HepG2 (cell line): Measurements from ENCODE around the gene ATG2A. TPM values are rescaled to one million over a fixed set of nuclear protein-coding genes. Genes with fewer than 3 reads are reported as not detected.

Experiments used
- ATAC-seq: fragments of 200-7000 bp; cut with Tn5 transposase; 3 replicates; pipeline ENCODE4 v1.9.1; 2020; ENCODE audit warnings: mild to moderate bottlenecking, moderate library complexity
- BruUV-seq: library from RNA; stranded (reverse); fragments of 400-500 nt; replicated peaks from 2 replicates; lab custom pipeline; 2021; lab: Mats Ljungman, UMichigan
- CTCF ChIA-PET: fragments of 300-600 bp; formaldehyde crosslinking; extraction: SDS; loops from one replicate; lab custom pipeline; 2021; ENCODE audit warnings: low total read pairs, inconsistent platforms, low intra/inter-chr PET ratio; lab: Yijun Ruan, JAX
- POLR2A ChIA-PET: fragments of 350-600 bp; sonication (Branson Sonifier 250); formaldehyde crosslinking; loops from one replicate; lab custom pipeline; 2020; ENCODE audit warnings: antibody characterized with exemption, inconsistent platforms; lab: Yijun Ruan, JAX
- DNase-seq: peaks from one replicate; pipeline ENCODE4 v3.0.0-alpha.2; 2015; ENCODE audit warnings: low spot score
- FAIRE-seq: peaks from 3 replicates; lab custom pipeline; 2011; peaks lifted over from hg19 to GRCh38; lab: Jason Lieb, UNC
- H2AFZ ChIP-seq: one replicate; pipeline ENCODE4 v1.6.1; 2011; ENCODE audit warnings: low read length, inconsistent platforms
- H3K27ac ChIP-seq: fragments of 300-600 bp; 3 replicates; pipeline ENCODE4 v1.8.0; 2011; ENCODE audit warnings: mixed run types, mild to moderate bottlenecking, mixed read lengths, low read length, inconsistent platforms; ENCODE audit not compliant: insufficient read depth; ENCODE audit errors: extremely low read length
- H3K27me3 ChIP-seq, 2 experiments: fragments of 200-600 bp in 1 of 2; 2 replicates in 1 of 2; 3 replicates in 1 of 2; pipeline versions ENCODE4 v1.6.0 to v1.8.0; 2011; ENCODE audit warnings: low read length in 2 of 2, mild to moderate bottlenecking in 2 of 2, moderate library complexity in 2 of 2, inconsistent platforms in 1 of 2; ENCODE audit not compliant: insufficient read depth in 2 of 2, control insufficient read depth in 1 of 2
- H3K36me3 ChIP-seq, 2 experiments: fragments of 200-600 bp in 1 of 2; replicated peaks in 1 of 2; 2 replicates in 1 of 2; 3 replicates in 1 of 2; pipeline versions ENCODE4 v1.5.1 to v1.8.0; 2011; ENCODE audit warnings: low read length in 2 of 2, inconsistent platforms in 1 of 2; ENCODE audit not compliant: insufficient read depth in 2 of 2, control insufficient read depth in 1 of 2
- H3K4me1 ChIP-seq: 2 replicates; pipeline ENCODE4 v1.5.1; 2012; ENCODE audit warnings: low read length, inconsistent platforms; ENCODE audit not compliant: insufficient read depth
- H3K4me2 ChIP-seq: 2 replicates; pipeline ENCODE4 v1.6.0; 2011; ENCODE audit warnings: low read depth, low read length, inconsistent platforms
- H3K4me3 ChIP-seq, 3 experiments: fragments of 200-600 bp in 1 of 3; sonication (generic), shearing (Covaris generic) in 1 of 3; replicated peaks in 1 of 3; 2 replicates each; pipeline ENCODE4 v1.5.1; 2011 to 2016; ENCODE audit warnings: low read length in 3 of 3, inconsistent platforms in 2 of 3, low read depth in 2 of 3, mild to moderate bottlenecking in 2 of 3, control low read depth in 1 of 3, mixed read lengths in 1 of 3; ENCODE audit not compliant: insufficient read depth in 1 of 3
- H3K79me2 ChIP-seq: one replicate; pipeline ENCODE4 v1.6.1; 2011; ENCODE audit warnings: low read length, inconsistent platforms; ENCODE audit not compliant: insufficient read depth
- H3K9ac ChIP-seq: 2 replicates; pipeline ENCODE4 v1.6.0; 2011; ENCODE audit warnings: mild to moderate bottlenecking, low read depth, low read length, inconsistent platforms; ENCODE audit not compliant: insufficient read depth
- H3K9me3 ChIP-seq: 2 replicates; pipeline ENCODE4 v1.5.1; 2012; ENCODE audit warnings: mild to moderate bottlenecking, low read length
- H4K20me1 ChIP-seq: 2 replicates; pipeline ENCODE4 v1.6.0; 2011; ENCODE audit warnings: inconsistent platforms, mild to moderate bottlenecking, low read length, moderate library complexity; ENCODE audit not compliant: insufficient read depth
- HNRNPL ChIP-seq: fragments of 200-400 bp; formaldehyde crosslinking; IDR thresholded peaks from 2 replicates; pipeline ENCODE4 v1.6.1; 2017; ENCODE audit warnings: mild to moderate bottlenecking, low read depth, low read length
- HOXA9 ChIP-seq: sonication (generic); formaldehyde crosslinking; IDR thresholded peaks from 2 replicates; pipeline ENCODE4 v1.8.1; 2022; ENCODE audit warnings: missing genetic modification reagents, mild to moderate bottlenecking, moderate library complexity, borderline replicate concordance
- HOXD1 ChIP-seq: sonication (generic); formaldehyde crosslinking; IDR thresholded peaks from 2 replicates; pipeline ENCODE4 v1.5.0; 2020; ENCODE audit warnings: missing genetic modification reagents
- KDM1A ChIP-seq: IDR thresholded peaks from 2 replicates; pipeline ENCODE4 v1.6.1; 2016; ENCODE audit warnings: missing compliant biosample characterization
- NCOA1 ChIP-seq: sonication (generic); formaldehyde crosslinking; IDR thresholded peaks from 2 replicates; pipeline ENCODE4 v1.9.0; 2021; ENCODE audit warnings: missing genetic modification reagents
- PLRG1 ChIP-seq: fragments of 450-650 bp; conservative IDR thresholded peaks from 2 replicates; pipeline ENCODE4 v1.6.1; 2016
- TBL1XR1 ChIP-seq: fragments of 150-350 bp; IDR thresholded peaks from 2 replicates; pipeline ENCODE4 v1.6.1; 2014; ENCODE audit warnings: borderline replicate concordance, low read length; ENCODE audit not compliant: partially characterized antibody
- TBP ChIP-seq: sonication (generic); formaldehyde crosslinking; IDR thresholded peaks from 2 replicates; pipeline ENCODE4 v1.5.0; 2020; ENCODE audit warnings: missing genetic modification reagents
- ZKSCAN1 ChIP-seq: fragments of 150-350 bp; IDR thresholded peaks from 2 replicates; pipeline ENCODE4 v1.6.1; 2014; ENCODE audit warnings: low read length
- ZNF180 ChIP-seq: sonication (generic); formaldehyde crosslinking; IDR thresholded peaks from 2 replicates; pipeline ENCODE4 v1.4.0; 2020; ENCODE audit warnings: low read depth, missing genetic modification reagents, borderline replicate concordance
- ZNF547 ChIP-seq: sonication (generic); formaldehyde crosslinking; IDR thresholded peaks from 2 replicates; pipeline ENCODE4 v1.5.1; 2020; ENCODE audit warnings: mild to moderate bottlenecking, missing genetic modification reagents
- ZNF629 ChIP-seq: sonication (generic); formaldehyde crosslinking; conservative IDR thresholded peaks from 2 replicates; pipeline ENCODE4 v1.5.0; 2020; ENCODE audit warnings: missing genetic modification reagents
- ZSCAN20 ChIP-seq: sonication (generic); formaldehyde crosslinking; IDR thresholded peaks from 2 replicates; pipeline ENCODE4 v1.4.0; 2020; ENCODE audit warnings: missing genetic modification reagents, mild to moderate bottlenecking, borderline replicate concordance
- WGBS: methylation state at CpG from one replicate; pipeline ENCODE4 v1.1.6; 2017; ENCODE audit warnings: low lambda C conversion rate; 5-methylcytosine and 5-hydroxymethylcytosine counted together
- in situ Hi-C: cut with HindIII; loops from 2 replicates; pipeline ENCODE4 v1.10.0; 2017; ENCODE audit warnings: low pct_unique_long_range_greater_than_20kb; ENCODE audit not compliant: extremely low pct_ligation_motif_present
- intact Hi-C: fragments of 100-400 bp; cut with micrococcal nuclease; formaldehyde crosslinking; loops from one replicate; pipeline ENCODE4 v1.10.0; 2022; ENCODE audit not compliant: unreplicated experiment
- polyA plus RNA-seq, 8 experiments: library from polyadenylated mRNA; depleted of rRNA in 3 of 8; stranded (reverse) in 7 of 8; unstranded in 1 of 8; fragments of >200 nt; fragmentation: Illumina TruSeq in 4 of 8; extraction: Trizol in 4 of 8; gene quantifications; 2 replicates each; pipeline versions ENCODE4 v1.2.1 to v1.2.3, GENCODE V29; 2011 to 2016; ENCODE audit warnings: low read depth in 4 of 8, missing spikeins in 1 of 8, mixed read lengths in 1 of 8; ENCODE audit not compliant: insufficient read depth in 1 of 8
- total RNA-seq, 5 experiments: library from RNA; depleted of rRNA; stranded (reverse); fragments of >200 nt; fragmentation: Illumina TruSeq; extraction: Trizol; gene quantifications; 2 replicates each; pipeline ENCODE4 v1.2.3, GENCODE V29; 2016; ENCODE audit warnings: low read depth in 1 of 5

Gene ATG2A
- total and polyA plus RNA-seq, 2 of the 13 experiments (the other 11 are each of a cell fraction or from before 2014, with no cell fraction given), result 6.7 to 8.0 TPM

DNA sequence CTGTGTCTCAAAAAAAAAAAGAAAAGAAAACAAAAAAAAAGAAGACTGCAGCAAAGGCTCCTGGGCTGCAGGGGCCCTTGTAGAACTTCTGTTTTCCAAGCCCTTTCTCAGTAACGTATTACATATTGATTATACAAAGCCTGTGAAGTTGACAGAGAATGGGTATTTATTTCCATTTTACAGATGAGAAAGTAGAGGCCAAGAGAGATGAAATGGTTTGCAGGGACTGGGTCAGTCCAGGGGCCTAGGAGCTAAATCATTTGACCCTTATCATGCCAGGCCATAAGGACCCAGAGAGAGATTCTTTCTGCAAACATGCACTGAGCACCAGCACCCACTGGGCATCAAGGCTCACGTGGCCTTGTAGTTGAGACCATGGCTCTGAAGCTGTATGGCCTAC lies 11.9 kb upstream of the ATG2A start:
- no peaks in the 10 kb centered on the region for H4K20me1 ChIP-seq
- DNase-seq, result no peak
- FAIRE-seq, result no peak
- no peak overlapping the region for H3K4me2 ChIP-seq
- no peaks in the 10 kb centered on the region for H3K9me3 ChIP-seq
- H3K27ac ChIP-seq, result no peak overlapping the region
- H3K36me3 ChIP-seq, result peaks cover 0 to 1% of the 10 kb centered on the region in 2 experiments; a peak in 1 of 5 replicates
- no TSS peak for BruUV-seq
- no peaks in the 10 kb centered on the region for H3K79me2 ChIP-seq
- no peak overlapping the region for H3K9ac ChIP-seq
- ATAC-seq, result no peak
- ChIA-PET CTCF (no interaction called here), POLR2A (no interaction called here)
- H3K4me3 ChIP-seq, result no peak overlapping the region
- peaks cover 23% of the 10 kb centered on the region for H3K4me1 ChIP-seq
- H3K27me3 ChIP-seq, result no peaks in the 10 kb centered on the region; a peak in 1 of 5 replicates
- intact Hi-C loops (no loop called here), in situ Hi-C loops (no loop called here)
- peak; percentile 64 for TF ChIP-seq ZNF629 (CRISPR knock-in tag)
- TF ChIP-seq HOXD1 (CRISPR knock-in tag), result no peak
- TF ChIP-seq HNRNPL, result no peak
- no peak for TF ChIP-seq TBP
- TF ChIP-seq HOXA9 (CRISPR knock-in tag), result no peak
- no peak overlapping the region for H2AFZ ChIP-seq
- WGBS, result 96% methylated on average over 1 of the region's 2 CpGs

DNA sequence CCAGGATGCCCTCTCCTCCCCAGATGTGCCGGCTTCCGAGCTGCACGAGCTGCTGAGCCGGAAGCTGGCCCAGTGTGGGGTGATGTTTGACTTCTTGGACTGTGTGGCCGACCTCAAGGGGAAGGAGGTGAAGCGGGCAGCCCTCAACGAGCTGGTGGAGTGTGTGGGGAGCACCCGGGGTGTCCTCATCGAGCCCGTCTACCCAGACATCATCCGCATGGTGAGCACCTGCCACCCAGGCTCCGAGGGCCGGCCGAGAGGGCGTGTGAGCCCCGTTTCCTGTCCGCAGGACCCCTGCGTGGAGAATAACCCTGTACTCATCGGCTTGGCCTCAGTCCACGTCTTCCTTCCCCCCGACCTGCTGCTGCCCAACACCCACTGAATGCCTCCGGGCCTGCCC lies 9.7 kb upstream of the ATG2A start:
- no peaks in the 10 kb centered on the region; a peak in 1 of 5 replicates for H3K27me3 ChIP-seq
- WGBS, result 81% methylated on average over 7 of the region's 22 CpGs
- no peak for ATAC-seq
- H3K79me2 ChIP-seq, result no peaks in the 10 kb centered on the region
- FAIRE-seq, result no peak
- H3K9me3 ChIP-seq, result no peaks in the 10 kb centered on the region
- intact Hi-C loops (no loop called here), in situ Hi-C loops (no loop called here)
- H3K36me3 ChIP-seq, result no peaks in the 10 kb centered on the region
- ChIA-PET CTCF (no interaction called here), POLR2A (no interaction called here)
- H2AFZ ChIP-seq, result no peak overlapping the region
- H3K9ac ChIP-seq, result no peak overlapping the region
- BruUV-seq, result no TSS peak
- H3K4me3 ChIP-seq, result no peak overlapping the region
- DNase-seq, result no peak
- TF ChIP-seq PLRG1 (no peak), ZNF547 (CRISPR knock-in tag) (no peak), ZKSCAN1 (no peak), TBL1XR1 (no peak), NCOA1 (CRISPR knock-in tag) (no peak), ZSCAN20 (no peak), ZNF180 (no peak), KDM1A (CRISPR knock-in tag) (no peak)
- no peaks in the 10 kb centered on the region for H4K20me1 ChIP-seq
- H3K4me1 ChIP-seq, result peaks cover 32% of the 10 kb centered on the region
- no peak overlapping the region for H3K4me2 ChIP-seq
- no peak overlapping the region for H3K27ac ChIP-seq
